ENCODE measurements around the gene STIM1.
"Not testable (repeated sequence)": the region's sequence is repeated elsewhere in the genome, so short reads cannot be mapped to it uniquely, and the experiment has no call there.

Gene STIM1

DNA sequence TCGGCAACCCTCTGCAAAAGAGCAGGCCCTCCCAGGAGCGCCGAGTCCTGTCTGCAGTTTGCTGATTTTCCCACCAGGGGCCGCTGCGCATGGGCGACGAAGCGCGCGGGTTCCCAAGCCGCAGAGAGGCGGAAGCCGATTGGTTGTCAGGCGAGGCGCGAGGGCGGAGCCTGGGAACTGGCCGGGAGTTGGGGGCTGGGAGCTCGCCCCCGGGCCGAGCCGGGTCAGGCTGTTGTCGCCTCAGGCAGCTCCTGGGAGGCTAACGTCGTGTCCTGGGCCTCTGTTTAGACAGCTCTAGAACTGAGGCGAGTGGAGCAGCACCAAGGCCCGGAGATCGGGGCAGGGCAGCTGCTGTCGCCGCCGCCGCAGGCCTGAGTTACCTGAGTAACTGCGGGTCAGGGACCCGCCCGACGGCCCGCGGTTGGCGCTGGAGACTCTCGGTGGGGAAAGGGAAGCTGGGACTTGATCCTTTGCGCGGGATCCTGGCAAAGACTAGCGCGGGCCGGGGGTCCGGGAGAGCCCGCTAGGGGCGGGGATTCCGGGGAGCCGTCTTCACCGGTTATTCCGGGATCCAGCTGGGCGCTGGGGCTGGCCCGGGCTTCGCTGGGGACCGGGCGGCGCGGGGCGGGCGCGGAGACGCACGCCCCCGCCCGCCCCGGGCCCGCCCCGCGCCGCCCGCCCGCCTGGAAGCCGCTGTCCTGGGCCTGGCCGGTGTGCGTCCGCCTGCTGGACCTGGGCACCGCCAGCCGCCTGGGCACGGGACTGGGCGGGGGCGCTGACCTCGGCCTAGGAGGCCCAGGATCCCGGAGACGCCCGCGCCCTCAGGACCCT lies at the start of gene STIM1:
Gene STIM1, plus strand, starts transcription at position 688 of the 831 bp plus-strand sequence. CDS start 607 bp downstream, outside the sequence.
- peak; percentile 98 for DNase-seq

DNA sequence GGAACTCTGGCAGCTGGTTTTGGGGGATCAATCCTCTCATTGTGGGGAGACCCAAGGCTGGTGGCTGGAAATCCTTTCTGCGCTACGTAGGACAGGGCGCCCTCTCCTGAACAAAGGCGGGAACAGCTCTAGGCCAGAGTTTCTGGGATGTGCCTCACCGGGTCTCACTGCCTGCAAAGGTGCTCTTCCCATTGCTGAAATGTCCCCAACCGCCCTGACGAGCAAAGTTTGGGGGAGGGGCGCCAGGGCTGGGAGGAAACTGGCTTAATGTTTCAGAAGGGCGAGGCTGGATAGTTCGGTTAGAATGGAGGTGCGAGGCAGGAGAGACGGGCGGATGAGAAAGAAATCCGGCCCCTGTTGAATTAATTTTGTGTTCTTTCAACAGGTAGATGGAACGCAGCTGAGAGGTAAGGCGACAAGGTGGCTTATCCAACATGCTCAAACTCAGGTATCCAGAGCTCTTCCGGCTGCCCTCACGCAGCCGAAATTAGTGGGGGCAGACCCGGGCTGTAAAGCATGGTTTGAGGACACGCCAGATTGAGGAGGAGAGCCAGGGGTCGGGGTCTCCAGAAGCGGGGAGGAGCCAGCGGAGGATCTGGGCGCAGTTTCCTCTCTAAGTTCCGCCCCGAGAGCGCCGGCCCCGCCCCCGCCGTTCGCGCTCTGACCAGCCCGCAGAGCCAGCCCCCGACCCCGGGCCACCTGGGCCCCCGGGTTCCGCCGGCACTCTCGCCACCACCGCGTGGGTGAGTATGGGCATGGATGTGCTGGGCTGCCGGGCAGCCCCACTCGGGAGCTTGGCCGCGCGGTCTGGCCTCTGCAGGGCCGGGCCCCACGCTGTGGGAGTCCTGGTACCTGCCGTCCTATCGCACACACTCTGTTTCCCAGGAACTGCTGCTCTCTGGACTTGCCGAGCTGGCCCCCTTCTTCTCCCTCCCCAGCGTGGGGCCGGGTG lies 47.3 kb upstream of the STIM1 start, which contains the start of gene PGAP2:
Gene PGAP2, plus strand, starts transcription at position 652 of the 952 bp plus-strand sequence. CDS start 2,700 bp downstream, outside the sequence.
- DNase-seq, result peak; percentile 65

DNA sequence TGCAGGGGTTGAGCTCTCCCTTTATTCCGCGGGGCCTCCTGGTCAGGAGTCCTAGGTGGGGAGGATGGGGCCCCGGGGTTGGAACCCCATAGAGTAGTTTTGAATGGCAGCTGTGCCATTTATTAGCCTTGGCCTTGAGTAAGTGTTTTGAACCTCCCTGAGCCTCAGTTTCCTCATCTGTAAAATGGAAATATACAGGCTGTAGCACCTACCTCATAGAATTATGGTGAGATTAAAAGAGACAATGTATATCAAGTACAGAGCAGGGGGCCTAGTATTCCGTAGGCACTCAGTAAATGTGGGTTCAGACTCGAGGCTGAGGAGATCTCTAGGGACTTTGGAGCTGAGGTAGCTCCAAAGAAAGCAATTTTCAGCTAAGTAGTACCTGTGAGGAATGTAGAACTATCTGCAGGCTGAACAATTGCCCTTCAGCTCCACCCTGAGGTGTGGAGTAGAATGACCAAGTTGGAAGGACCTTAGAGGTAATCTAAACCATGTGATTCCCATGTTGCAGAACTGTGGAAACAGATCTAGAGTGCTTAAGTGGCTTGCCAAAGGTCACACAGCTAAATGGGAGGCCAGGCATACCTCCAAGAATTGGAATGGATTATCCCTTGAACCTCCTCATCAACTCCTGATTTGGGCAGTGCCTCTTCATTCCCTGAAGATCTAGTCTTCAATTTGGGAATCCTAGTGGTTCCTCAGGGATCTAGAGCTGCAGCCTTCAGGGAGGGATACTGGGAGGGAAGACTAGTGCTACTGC lies 46.4 kb upstream of the STIM1 start:
- peak; percentile 72 for DNase-seq

DNA sequence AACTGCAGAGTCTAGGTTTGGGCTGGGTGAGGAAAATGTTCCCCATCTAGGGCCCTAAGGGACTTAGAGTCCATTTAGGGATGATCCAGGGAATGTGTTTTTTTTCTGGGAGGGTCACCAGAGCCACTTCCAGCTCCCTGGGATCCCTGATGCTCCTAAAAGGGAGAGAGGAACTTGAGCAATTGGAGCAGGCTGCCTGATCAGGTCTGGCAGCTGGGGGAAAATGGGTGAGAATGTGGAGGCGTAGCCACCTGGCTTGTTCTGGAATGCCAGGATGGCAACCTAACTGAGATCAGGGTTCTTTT lies 45.9 kb upstream of the STIM1 start:
- no peak for DNase-seq

GRCh38 chr11:3810446-3810845 lies 45.0 kb upstream of the STIM1 start:
- DNase-seq, result no peak

- DNase-seq, result no peak
These were observed 44.5 kb upstream of the STIM1 start for GRCh38 chr11:3810951-3811350.

DNA sequence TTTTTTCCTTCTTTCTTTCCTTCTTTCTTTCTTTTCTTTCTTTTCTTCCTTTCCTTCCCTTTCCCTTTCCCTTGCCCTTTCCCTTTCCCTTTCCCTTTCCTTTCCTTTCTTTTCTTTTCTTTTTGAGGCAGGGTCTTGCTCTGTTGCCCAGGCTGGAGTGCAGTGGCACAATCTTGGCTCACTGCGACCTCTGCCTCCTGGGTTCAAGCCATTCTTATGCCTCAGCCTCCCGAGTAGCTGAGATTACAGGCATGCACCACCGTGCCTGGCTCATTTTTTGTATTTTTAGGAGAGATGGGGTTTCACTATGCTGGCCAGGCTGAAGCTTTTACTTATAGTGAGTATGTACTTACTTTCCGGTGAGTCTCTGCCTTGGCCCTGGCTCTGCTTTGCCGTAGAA lies 40.6 kb upstream of the STIM1 start:
- not testable (repeated sequence) for DNase-seq

- no peak for DNase-seq
These were observed 39.6 kb upstream of the STIM1 start for GRCh38 chr11:3815845-3816244.

DNA sequence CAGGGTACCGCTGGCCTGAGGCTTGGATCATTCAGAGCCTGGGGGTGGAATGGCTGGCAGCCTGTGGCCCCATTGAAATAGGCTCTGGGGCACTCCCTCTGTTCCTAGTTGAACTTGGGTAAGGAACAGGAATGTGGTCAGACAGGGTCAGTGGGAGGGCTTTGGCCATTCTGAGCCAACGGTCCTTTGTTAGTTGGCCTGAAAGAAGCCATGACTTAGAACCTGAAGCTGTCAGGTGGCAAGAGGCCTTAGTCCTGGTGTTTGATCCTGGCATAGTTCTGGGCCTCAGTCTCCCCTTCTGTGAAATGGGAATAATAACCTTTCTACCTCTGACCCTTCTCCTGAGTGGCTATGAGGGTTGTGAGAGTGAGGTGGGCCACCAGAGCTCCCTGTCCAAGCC lies 38.8 kb upstream of the STIM1 start:
- no peak for DNase-seq

DNA sequence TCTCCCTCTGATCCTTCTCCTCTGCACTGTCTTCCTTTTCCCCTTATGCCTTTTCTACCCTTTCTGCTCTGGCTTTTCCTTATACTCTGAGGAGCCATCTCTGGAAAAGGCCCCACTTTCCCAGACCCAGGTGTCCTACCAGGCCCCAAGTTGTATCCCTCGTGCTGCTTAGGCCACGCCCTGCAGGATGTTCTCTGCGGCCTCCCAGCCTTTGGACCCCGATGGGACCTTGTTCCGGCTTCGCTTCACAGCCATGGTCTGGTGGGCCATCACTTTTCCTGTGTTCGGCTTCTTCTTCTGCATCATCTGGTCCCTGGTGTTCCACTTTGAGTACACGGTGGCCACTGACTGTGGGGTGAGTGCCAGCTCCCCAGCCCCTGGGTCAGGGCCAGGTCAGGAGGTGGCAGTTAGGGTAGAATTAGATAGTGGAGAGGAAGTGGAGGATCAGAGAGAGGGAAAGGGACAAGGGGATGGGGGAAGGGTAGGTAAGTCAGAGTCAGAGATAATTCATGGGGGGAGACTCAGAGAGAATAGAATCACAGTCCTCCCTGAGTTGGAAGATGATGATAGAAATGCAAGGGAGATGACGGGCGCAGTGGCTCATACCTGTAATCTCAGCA lies 38.2 kb upstream of the STIM1 start:
- DNase-seq, result no peak

GRCh38 chr11:3820971-3821370 lies 34.5 kb upstream of the STIM1 start:
- DNase-seq, result no peak

- DNase-seq, result no peak
These were observed 33.2 kb upstream of the STIM1 start for GRCh38 chr11:3822312-3822711.

DNA sequence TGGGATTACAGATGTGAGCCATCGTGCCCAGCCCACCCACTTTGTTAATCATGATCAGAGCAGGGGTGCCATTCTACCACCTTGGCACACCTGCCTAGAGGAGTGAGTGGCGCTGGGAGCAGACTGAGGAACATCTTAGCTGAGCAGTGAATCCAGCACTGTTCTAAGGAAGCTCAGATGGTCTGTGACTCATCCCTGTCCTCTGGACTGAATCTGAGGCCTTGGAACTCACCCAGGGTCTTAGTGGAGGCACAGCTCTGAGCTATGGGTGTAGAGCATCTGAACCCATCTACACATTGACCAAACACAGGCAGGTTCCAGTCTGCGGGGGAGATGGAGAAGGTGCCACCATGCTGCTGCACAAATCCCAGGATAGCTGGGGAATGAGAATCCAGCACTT lies 32.2 kb upstream of the STIM1 start:
- DNase-seq, result no peak

- DNase-seq, result no peak
These were observed 31.5 kb upstream of the STIM1 start for GRCh38 chr11:3823762-3824506.

- peak; percentile 88 for DNase-seq
These were observed 30.6 kb upstream of the STIM1 start for GRCh38 chr11:3824714-3825472.

GRCh38 chr11:3825473-3826154 lies 29.9 kb upstream of the STIM1 start:
- DNase-seq, result no peak

DNA sequence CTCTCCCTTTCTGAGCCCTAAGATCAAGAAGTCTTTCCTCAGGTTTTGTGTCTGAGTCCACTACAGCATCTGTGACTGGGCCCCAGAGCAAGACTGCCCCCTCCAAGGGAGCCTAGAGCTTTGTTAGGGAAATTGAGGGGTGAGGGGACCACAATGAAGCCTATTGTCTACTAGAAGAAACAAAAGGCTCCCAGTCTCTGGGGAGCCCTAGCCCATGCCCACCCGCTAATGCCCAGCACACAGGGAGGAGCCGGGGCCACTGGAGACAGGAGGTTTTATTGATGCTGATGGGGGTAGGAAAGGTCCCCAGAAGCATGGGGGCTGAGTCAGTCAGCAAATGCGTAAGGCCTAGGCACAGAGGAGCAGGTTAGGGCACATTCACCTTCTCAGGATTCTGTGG lies 28.7 kb upstream of the STIM1 start:
- no peak for DNase-seq

DNA sequence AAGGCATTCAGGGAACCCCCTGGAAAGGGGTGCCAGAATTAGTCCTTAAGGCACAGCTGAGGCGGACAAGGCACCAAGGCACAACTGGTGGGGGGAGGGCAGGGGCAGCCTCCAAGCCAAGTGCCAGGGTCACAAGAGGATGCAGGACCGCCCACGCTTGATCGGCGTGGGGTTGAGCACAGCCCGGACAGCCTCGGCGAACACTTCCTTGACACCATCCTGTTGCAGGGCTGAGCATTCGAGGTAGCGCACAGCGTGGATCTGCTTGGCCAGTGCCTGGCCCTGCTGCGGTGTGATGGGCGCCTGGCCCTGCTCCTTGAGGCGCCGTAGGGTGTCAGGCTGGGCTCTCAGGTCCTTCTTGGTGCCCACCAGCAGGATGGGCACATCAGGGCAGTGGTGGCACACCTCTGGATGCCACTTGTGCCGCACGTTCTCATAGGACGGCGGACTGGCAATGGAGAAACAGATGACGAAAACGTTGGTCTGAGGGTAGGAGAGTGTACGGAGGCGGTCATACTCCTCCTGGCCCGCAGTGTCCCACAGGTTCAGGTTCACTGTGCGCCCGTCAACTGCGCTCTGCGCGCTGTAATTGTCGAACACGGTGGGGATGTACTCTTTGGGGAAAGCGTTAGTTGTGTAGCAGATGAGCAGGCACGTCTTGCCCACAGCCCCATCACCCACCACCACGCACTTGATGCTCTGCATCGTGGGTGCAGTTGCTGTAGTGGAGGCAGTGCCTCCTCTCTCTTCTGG lies 27.9 kb upstream of the STIM1 start:
- no peak for DNase-seq

DNA sequence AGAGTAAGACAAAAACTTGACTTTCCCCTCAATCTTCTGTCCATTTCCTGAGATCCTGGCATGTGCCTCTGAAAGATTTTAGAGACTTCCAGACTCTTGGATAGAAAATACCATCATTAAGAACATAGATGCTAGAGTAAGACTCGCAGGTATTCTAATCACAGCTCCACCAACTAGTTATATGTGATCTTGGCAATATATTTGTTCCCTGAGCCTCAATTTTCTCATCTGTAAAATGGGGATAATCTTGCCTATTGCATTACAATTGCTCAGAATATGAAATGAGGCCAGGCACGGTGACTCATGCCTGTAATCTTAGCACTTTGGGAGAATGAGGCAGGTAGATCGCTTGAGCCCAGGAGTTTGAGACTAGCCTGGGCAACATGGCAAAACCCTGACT lies 25.4 kb upstream of the STIM1 start:
- DNase-seq, result no peak

GRCh38 chr11:3830730-3831129 lies 24.7 kb upstream of the STIM1 start:
- no peak for DNase-seq
